GM12873 (cell line): ENCODE data around the gene LRRC43.

Source experiments
- CTCF ChIP-seq: IDR thresholded peaks from 2 replicates; pipeline ENCODE4 v1.5.1; 2012; ENCODE audit warnings: low read depth, mild to moderate bottlenecking, moderate library complexity, low read length, control low read depth; ENCODE audit not compliant: insufficient read depth; ENCODE audit errors: missing control alignments

The LRRC43 gene

GRCh38 chr12:122225683-122226365 lies 42.9 kb downstream of the LRRC43 start, which contains the start of gene DIABLO:
TSS of gene DIABLO (minus strand) at chr12:122226052. CDS start at chr12:122226014, 38 bp downstream.
- no peak for TF ChIP-seq CTCF

- TF ChIP-seq CTCF = no peak
Measured at GRCh38 chr12:122226366-122227125, 43.6 kb downstream of the LRRC43 start.

- no peak for TF ChIP-seq CTCF
Measured at GRCh38 chr12:122227341-122227740, 44.4 kb downstream of the LRRC43 start.

- TF ChIP-seq CTCF = no peak
Measured at GRCh38 chr12:122228092-122228491, 45.2 kb downstream of the LRRC43 start.

- TF ChIP-seq CTCF = no peak
Measured at GRCh38 chr12:122230798-122231197, 47.9 kb downstream of the LRRC43 start.

- TF ChIP-seq CTCF = no peak
Measured at GRCh38 chr12:122232691-122233090, 49.8 kb downstream of the LRRC43 start.

GRCh38 chr12:122235741-122236140 lies 52.8 kb downstream of the LRRC43 start:
- no peak for TF ChIP-seq CTCF
